HepG2 (cell line): Measurements from ENCODE around the gene NARS2. TPM values are rescaled to one million over a fixed set of nuclear protein-coding genes. Genes with fewer than 3 reads are reported as not detected.

Experiments
- ATAC-seq: fragments of 200-7000 bp; cut with Tn5 transposase; 3 replicates; pipeline ENCODE4 v1.9.1; 2020; ENCODE audit warnings: mild to moderate bottlenecking, moderate library complexity
- BruUV-seq: library from RNA; stranded (reverse); fragments of 400-500 nt; replicated peaks from 2 replicates; lab custom pipeline; 2021; lab: Mats Ljungman, UMichigan
- CTCF ChIA-PET: fragments of 300-600 bp; formaldehyde crosslinking; extraction: SDS; loops from one replicate; lab custom pipeline; 2021; ENCODE audit warnings: low total read pairs, inconsistent platforms, low intra/inter-chr PET ratio; lab: Yijun Ruan, JAX
- POLR2A ChIA-PET: fragments of 350-600 bp; sonication (Branson Sonifier 250); formaldehyde crosslinking; loops from one replicate; lab custom pipeline; 2020; ENCODE audit warnings: antibody characterized with exemption, inconsistent platforms; lab: Yijun Ruan, JAX
- DNase-seq: peaks from one replicate; pipeline ENCODE4 v3.0.0-alpha.2; 2015; ENCODE audit warnings: low spot score
- FAIRE-seq: peaks from 3 replicates; lab custom pipeline; 2011; peaks lifted over from hg19 to GRCh38; lab: Jason Lieb, UNC
- H2AFZ ChIP-seq: one replicate; pipeline ENCODE4 v1.6.1; 2011; ENCODE audit warnings: low read length, inconsistent platforms
- H3K27ac ChIP-seq: fragments of 300-600 bp; 3 replicates; pipeline ENCODE4 v1.8.0; 2011; ENCODE audit warnings: mixed run types, mild to moderate bottlenecking, mixed read lengths, low read length, inconsistent platforms; ENCODE audit not compliant: insufficient read depth; ENCODE audit errors: extremely low read length
- H3K27me3 ChIP-seq, 2 experiments: fragments of 200-600 bp in 1 of 2; 2 replicates in 1 of 2; 3 replicates in 1 of 2; pipeline versions ENCODE4 v1.6.0 to v1.8.0; 2011; ENCODE audit warnings: low read length in 2 of 2, mild to moderate bottlenecking in 2 of 2, moderate library complexity in 2 of 2, inconsistent platforms in 1 of 2; ENCODE audit not compliant: insufficient read depth in 2 of 2, control insufficient read depth in 1 of 2
- H3K36me3 ChIP-seq, 2 experiments: fragments of 200-600 bp in 1 of 2; replicated peaks in 1 of 2; 2 replicates in 1 of 2; 3 replicates in 1 of 2; pipeline versions ENCODE4 v1.5.1 to v1.8.0; 2011; ENCODE audit warnings: low read length in 2 of 2, inconsistent platforms in 1 of 2; ENCODE audit not compliant: insufficient read depth in 2 of 2, control insufficient read depth in 1 of 2
- H3K4me1 ChIP-seq: 2 replicates; pipeline ENCODE4 v1.5.1; 2012; ENCODE audit warnings: low read length, inconsistent platforms; ENCODE audit not compliant: insufficient read depth
- H3K4me2 ChIP-seq: 2 replicates; pipeline ENCODE4 v1.6.0; 2011; ENCODE audit warnings: low read depth, low read length, inconsistent platforms
- H3K4me3 ChIP-seq, 3 experiments: fragments of 200-600 bp in 1 of 3; sonication (generic), shearing (Covaris generic) in 1 of 3; replicated peaks in 1 of 3; 2 replicates each; pipeline ENCODE4 v1.5.1; 2011 to 2016; ENCODE audit warnings: low read length in 3 of 3, inconsistent platforms in 2 of 3, low read depth in 2 of 3, mild to moderate bottlenecking in 2 of 3, control low read depth in 1 of 3, mixed read lengths in 1 of 3; ENCODE audit not compliant: insufficient read depth in 1 of 3
- H3K79me2 ChIP-seq: one replicate; pipeline ENCODE4 v1.6.1; 2011; ENCODE audit warnings: low read length, inconsistent platforms; ENCODE audit not compliant: insufficient read depth
- H3K9ac ChIP-seq: 2 replicates; pipeline ENCODE4 v1.6.0; 2011; ENCODE audit warnings: mild to moderate bottlenecking, low read depth, low read length, inconsistent platforms; ENCODE audit not compliant: insufficient read depth
- H3K9me3 ChIP-seq: 2 replicates; pipeline ENCODE4 v1.5.1; 2012; ENCODE audit warnings: mild to moderate bottlenecking, low read length
- H4K20me1 ChIP-seq: 2 replicates; pipeline ENCODE4 v1.6.0; 2011; ENCODE audit warnings: inconsistent platforms, mild to moderate bottlenecking, low read length, moderate library complexity; ENCODE audit not compliant: insufficient read depth
- HCFC1 ChIP-seq: fragments of 150-350 bp; IDR thresholded peaks from 2 replicates; pipeline ENCODE4 v1.6.1; 2014; ENCODE audit warnings: low read depth, low read length
- HNRNPK ChIP-seq: fragments of 200-400 bp; formaldehyde crosslinking; IDR thresholded peaks from 2 replicates; pipeline ENCODE4 v1.6.1; 2018; ENCODE audit warnings: low read length, low read depth, moderate library complexity, mild to moderate bottlenecking; ENCODE audit not compliant: poor library complexity, severe bottlenecking
- ZBTB20 ChIP-seq: sonication (generic); formaldehyde crosslinking; IDR thresholded peaks from 2 replicates; pipeline ENCODE4 v1.8.1; 2023; ENCODE audit warnings: missing genetic modification reagents, low read depth, mild to moderate bottlenecking, borderline replicate concordance
- ZSCAN25 ChIP-seq: sonication (generic); formaldehyde crosslinking; IDR thresholded peaks from 2 replicates; pipeline ENCODE4 v1.8.0; 2022; ENCODE audit warnings: mild to moderate bottlenecking, missing genetic modification reagents
- in situ Hi-C: cut with HindIII; loops from 2 replicates; pipeline ENCODE4 v1.10.0; 2017; ENCODE audit warnings: low pct_unique_long_range_greater_than_20kb; ENCODE audit not compliant: extremely low pct_ligation_motif_present
- intact Hi-C: fragments of 100-400 bp; cut with micrococcal nuclease; formaldehyde crosslinking; loops from one replicate; pipeline ENCODE4 v1.10.0; 2022; ENCODE audit not compliant: unreplicated experiment
- polyA plus RNA-seq, 8 experiments: library from polyadenylated mRNA; depleted of rRNA in 3 of 8; stranded (reverse) in 7 of 8; unstranded in 1 of 8; fragments of >200 nt; fragmentation: Illumina TruSeq in 4 of 8; extraction: Trizol in 4 of 8; gene quantifications; 2 replicates each; pipeline versions ENCODE4 v1.2.1 to v1.2.3, GENCODE V29; 2011 to 2016; ENCODE audit warnings: low read depth in 4 of 8, missing spikeins in 1 of 8, mixed read lengths in 1 of 8; ENCODE audit not compliant: insufficient read depth in 1 of 8
- total RNA-seq, 5 experiments: library from RNA; depleted of rRNA; stranded (reverse); fragments of >200 nt; fragmentation: Illumina TruSeq; extraction: Trizol; gene quantifications; 2 replicates each; pipeline ENCODE4 v1.2.3, GENCODE V29; 2016; ENCODE audit warnings: low read depth in 1 of 5
- TF ChIP-seq, protein P1 (sequence below): sonication (generic); formaldehyde crosslinking; IDR thresholded peaks from 2 replicates; pipeline ENCODE4 v1.9.0; 2022; ENCODE audit warnings: low read depth, missing genetic modification reagents
- TF ChIP-seq, protein P2 (sequence below): IDR thresholded peaks from 2 replicates; pipeline ENCODE4 v1.6.1; 2012; ENCODE audit warnings: inconsistent platforms
- TF ChIP-seq, protein P3 (sequence below): IDR thresholded peaks from 2 replicates; pipeline ENCODE4 v1.6.1; 2018; ENCODE audit warnings: missing genetic modification reagents
- TF ChIP-seq, protein P4 (sequence below): sonication (generic); formaldehyde crosslinking; IDR thresholded peaks from 2 replicates; pipeline ENCODE4 v1.5.0; 2020; ENCODE audit warnings: mild to moderate bottlenecking, missing genetic modification reagents

NARS2 gene
- total and polyA plus RNA-seq, 2 of the 13 experiments (the other 11 are each of a cell fraction or from before 2014, with no cell fraction given): 45.9 to 65.0 TPM

DNA sequence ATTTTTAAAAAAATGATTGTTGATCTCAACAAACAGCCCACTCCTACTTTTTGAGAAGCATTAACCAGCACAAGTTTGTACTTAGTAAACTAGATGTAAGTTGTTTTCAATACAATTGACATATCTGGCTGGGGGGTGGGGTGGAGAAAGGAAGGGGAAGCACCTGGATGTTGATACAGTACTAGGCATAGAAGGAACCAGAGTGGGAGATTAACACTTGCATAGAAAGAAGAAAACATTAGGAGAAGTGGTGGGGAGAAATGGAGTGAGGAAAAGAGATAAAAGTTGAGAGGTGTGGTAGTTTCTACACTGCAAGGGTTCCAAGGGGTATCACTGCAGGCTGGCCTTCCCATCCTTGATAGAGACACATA, 146.4 kb downstream of the NARS2 start:
- H3K9me3 ChIP-seq: no peaks in the 10 kb centered on the region
- no peak overlapping the region for H3K4me2 ChIP-seq
- H3K9ac ChIP-seq: no peak overlapping the region
- intact Hi-C loops: no loop called here
- CTCF ChIA-PET: no interaction called here
- DNase-seq (no peak), ATAC-seq (no peak), FAIRE-seq (no peak)
- H2AFZ ChIP-seq: no peak overlapping the region
- BruUV-seq: no TSS peak
- no peak overlapping the region for H3K4me3 ChIP-seq
- H3K36me3 ChIP-seq: peaks cover 0 to 4% of the 10 kb centered on the region in 2 experiments; a peak in 1 of 5 replicates
- TF ChIP-seq HCFC1 (no peak), ZBTB20 (CRISPR knock-in tag) (no peak), ZSCAN25 (CRISPR knock-in tag) (no peak), HNRNPK (no peak)
- TF ChIP-seq, protein P1, sequence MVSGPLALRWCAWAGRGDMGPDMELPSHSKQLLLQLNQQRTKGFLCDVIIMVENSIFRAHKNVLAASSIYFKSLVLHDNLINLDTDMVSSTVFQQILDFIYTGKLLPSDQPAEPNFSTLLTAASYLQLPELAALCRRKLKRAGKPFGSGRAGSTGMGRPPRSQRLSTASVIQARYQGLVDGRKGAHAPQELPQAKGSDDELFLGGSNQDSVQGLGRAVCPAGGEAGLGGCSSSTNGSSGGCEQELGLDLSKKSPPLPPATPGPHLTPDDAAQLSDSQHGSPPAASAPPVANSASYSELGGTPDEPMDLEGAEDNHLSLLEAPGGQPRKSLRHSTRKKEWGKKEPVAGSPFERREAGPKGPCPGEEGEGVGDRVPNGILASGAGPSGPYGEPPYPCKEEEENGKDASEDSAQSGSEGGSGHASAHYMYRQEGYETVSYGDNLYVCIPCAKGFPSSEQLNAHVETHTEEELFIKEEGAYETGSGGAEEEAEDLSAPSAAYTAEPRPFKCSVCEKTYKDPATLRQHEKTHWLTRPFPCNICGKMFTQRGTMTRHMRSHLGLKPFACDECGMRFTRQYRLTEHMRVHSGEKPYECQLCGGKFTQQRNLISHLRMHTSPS (CRISPR knock-in tag): no peak
- TF ChIP-seq, protein P2, sequence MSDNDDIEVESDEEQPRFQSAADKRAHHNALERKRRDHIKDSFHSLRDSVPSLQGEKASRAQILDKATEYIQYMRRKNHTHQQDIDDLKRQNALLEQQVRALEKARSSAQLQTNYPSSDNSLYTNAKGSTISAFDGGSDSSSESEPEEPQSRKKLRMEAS: no peak
- TF ChIP-seq, protein P3, sequence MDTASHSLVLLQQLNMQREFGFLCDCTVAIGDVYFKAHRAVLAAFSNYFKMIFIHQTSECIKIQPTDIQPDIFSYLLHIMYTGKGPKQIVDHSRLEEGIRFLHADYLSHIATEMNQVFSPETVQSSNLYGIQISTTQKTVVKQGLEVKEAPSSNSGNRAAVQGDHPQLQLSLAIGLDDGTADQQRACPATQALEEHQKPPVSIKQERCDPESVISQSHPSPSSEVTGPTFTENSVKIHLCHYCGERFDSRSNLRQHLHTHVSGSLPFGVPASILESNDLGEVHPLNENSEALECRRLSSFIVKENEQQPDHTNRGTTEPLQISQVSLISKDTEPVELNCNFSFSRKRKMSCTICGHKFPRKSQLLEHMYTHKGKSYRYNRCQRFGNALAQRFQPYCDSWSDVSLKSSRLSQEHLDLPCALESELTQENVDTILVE: no peak
- TF ChIP-seq, protein P4, sequence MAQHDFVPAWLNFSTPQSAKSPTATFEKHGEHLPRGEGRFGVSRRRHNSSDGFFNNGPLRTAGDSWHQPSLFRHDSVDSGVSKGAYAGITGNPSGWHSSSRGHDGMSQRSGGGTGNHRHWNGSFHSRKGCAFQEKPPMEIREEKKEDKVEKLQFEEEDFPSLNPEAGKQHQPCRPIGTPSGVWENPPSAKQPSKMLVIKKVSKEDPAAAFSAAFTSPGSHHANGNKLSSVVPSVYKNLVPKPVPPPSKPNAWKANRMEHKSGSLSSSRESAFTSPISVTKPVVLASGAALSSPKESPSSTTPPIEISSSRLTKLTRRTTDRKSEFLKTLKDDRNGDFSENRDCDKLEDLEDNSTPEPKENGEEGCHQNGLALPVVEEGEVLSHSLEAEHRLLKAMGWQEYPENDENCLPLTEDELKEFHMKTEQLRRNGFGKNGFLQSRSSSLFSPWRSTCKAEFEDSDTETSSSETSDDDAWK (CRISPR knock-in tag): no peak
- no peak overlapping the region for H3K27ac ChIP-seq
- H3K27me3 ChIP-seq: no peaks in the 10 kb centered on the region
- no peaks in the 10 kb centered on the region for H3K4me1 ChIP-seq
- H4K20me1 ChIP-seq: no peaks in the 10 kb centered on the region
- no peaks in the 10 kb centered on the region for H3K79me2 ChIP-seq
- POLR2A ChIA-PET: no interaction called here
- in situ Hi-C loops: no loop called here
